Inferior parietal cortex (tissue), 1 donor: ENCODE results near the gene TMEM176B.

Experiments used
- DNase-seq: peaks from one replicate; pipeline ENCODE4 v3.0.0-alpha.2; 2016; ENCODE audit errors: extremely low spot score

The TMEM176B gene

GRCh38 chr7:150799741-150800580, at the start of gene TMEM176B:
TSS of gene TMEM176B (minus strand) at chr7:150800364. CDS start at chr7:150796569, 3,795 bp downstream.
- DNase-seq = no peak

GRCh38 chr7:150849204-150849775, 49.1 kb upstream of the TMEM176B start:
- no peak for DNase-seq

DNA sequence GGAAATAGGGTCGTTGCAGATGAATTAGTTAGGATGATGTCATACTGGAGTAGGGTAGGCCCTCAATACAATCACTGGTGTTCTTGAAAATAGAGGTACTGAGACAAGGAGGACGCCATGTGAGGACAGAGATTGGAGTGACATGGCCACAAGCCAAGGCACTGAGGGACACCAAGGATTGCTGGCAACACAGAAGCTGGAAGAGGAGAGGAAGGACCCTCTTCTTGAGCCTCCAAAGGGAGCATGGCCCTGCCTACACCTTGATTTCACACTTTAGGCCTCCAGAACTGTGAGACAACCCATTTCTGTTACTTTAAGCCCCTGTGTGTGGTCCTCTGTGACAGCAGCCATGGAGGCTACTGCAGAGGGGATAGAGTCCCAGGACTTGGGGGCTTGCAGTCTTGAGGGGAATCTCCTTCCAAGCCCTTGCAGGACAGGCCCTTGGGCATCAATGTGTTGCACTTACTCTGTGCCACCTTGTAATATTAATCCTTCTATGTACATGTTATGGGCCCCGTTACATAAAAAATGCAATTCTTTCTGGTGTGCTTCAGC, 48.5 kb upstream of the TMEM176B start:
- DNase-seq = no peak

- DNase-seq = no peak
These were observed 47.9 kb upstream of the TMEM176B start for GRCh38 chr7:150848111-150848510.

DNA sequence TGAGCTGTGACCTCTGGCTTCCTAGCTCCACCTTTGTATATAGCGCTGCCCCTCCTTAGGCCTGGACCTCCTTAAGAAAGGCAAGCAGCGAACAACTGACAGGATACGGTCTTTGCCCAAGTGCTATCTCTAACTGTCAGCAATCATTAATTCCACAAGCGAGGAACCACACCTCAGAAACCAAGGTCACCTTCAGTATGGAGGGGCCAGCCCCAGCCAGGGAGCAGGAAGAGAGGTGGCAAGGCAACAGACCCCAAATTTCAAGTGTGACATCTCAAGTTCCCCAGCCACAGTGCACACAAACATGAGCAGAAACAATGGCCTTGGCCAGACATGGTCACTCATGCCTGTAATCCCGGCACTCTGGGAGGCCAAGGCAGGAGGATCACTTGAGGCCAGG, 47.4 kb upstream of the TMEM176B start:
- DNase-seq = no peak

GRCh38 chr7:150846291-150847115, 46.3 kb upstream of the TMEM176B start:
- DNase-seq = no peak

DNA sequence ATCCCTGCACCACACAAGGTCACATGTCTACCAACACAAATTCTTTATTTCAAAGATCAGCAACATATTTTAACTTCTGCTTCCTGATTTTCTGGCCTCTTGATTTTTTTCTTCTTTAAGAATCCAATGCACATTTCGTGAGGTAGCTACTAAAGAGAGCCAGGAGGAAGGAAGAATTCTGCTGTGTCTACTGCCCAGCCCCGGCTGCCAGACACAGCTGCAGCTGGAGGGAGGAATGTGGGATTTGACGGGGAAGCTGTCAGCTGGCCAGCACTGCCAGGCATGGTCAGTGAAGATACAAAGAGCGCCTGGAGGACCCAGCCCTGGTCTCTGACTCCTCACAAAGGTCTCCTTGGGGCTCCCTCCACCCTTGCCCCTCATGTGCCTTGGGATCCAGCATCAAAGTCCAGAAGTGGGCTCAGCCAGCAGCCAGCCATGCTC, 45.3 kb upstream of the TMEM176B start:
- DNase-seq = peak; percentile 6

GRCh38 chr7:150842716-150843115, 42.6 kb upstream of the TMEM176B start:
- no peak for DNase-seq

DNA sequence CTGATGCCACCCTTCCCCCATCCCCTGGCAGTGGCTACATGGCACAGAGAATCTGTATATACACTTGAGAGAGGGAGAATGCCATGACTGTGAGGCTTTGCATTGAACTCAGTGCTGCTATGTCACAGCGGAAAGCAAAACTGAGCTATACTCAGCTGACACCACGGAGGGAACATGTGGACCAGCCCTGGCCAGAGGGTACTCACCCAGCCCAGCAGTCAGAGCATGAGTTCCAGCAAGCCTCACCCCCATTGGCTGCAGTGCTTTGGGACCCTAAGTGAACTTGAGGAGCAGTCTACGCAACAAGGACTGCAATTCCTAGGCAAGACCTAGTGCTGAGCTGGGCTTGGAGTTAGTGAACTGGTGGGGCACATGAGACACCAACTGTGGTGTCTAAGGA, 41.9 kb upstream of the TMEM176B start:
- DNase-seq = no peak

GRCh38 chr7:150838965-150839650, 38.9 kb upstream of the TMEM176B start:
- no peak for DNase-seq

- DNase-seq = no peak
These were observed 35.6 kb upstream of the TMEM176B start for GRCh38 chr7:150835702-150836280.

GRCh38 chr7:150835019-150835418, 34.9 kb upstream of the TMEM176B start:
- no peak for DNase-seq

GRCh38 chr7:150831851-150832250, 31.7 kb upstream of the TMEM176B start:
- DNase-seq = peak; percentile 2

DNA sequence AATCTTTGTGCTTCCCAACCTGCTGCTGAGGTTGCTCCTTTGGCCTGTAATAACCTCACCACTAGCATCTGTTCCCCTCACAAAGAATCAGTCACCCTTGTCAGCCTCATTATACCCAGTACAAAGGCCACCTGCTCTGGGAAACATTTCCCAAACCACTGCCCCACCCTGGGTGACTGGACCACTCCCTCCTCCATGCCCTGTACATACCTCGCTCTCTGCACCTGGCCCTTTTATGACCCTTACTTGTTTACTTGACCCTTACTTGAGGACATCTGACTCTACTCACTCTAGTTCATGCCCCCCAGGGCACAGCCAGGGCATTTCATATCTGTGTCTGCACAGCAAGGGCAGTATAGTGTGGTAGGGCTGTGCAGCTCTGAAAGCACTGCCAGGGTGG, 30.8 kb upstream of the TMEM176B start:
- no peak for DNase-seq

DNA sequence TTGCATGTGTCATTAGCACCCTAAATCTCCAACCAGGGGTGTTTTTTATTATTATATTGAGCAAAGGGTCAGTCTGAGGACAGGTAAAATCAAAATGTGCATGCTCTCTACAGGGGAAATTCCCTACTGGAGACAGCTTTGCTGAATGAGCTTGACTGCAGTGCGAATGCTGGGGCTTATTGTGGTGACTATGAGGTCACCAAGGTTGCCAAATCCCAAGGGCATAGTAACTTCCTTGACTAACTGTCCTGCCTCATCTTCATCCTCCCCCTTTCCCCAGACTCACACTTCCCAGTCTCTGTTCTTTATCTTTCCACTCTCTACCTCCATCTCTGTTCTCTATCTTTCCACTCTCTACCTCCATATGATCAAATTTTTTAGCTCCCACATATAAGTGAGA, 29.3 kb upstream of the TMEM176B start:
- no peak for DNase-seq

DNA sequence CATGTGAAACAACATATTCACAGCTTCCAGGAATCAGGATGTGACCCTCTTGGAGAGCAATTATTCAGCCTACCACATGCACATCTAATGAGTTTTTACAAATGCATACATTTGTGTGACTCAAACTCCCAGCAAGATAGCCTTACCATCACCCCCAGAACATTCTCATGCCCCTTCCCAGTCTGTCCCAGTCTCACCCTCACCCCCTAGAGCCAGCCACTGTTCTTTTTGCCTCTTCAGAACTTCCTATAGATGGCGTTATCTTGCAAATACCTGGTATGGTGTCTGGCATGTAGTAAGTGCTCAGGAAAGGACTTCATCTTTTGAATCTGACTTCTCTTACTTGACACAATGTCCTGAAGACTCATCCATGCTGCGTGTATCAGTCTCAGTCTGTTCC, 28.2 kb upstream of the TMEM176B start:
- DNase-seq = no peak

DNA sequence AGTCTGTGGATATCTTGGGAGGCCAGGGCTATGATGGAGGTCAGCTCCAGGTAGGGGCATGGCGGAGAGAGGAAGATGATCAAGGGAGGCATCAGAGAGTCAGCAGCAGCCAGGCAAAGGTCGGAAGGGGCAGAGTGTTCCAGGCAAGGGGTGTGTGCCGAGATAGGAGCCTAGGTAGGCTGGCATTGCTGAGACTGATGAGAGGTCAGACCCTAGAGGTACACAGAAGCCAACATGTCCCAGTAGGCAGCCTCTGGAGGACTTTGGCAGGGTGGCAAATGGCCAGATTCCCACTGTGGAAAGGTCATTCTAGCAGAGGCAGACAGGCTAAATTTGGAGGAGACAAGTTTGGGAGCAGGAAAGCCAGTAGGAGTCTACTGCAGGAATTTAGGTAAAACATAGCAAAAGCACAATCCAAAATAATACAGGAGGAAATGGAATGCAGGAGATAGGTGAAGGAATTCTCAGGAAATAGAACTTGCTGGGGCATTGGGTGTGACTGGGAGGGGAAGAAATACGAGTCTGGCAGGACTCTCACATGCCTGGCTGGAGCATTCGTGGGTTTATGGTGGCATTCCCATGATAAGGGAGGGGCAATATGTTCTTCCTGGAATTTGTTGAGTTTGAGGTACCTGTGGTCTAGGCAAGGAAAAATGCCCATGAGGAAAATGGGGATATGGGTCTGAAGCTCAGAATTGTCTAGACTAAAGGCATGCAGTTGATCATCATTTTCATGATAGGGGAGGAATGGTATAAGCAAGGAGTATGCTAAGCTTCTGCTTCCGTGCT, 26.1 kb upstream of the TMEM176B start:
- DNase-seq = no peak

- DNase-seq = no peak
These were observed 24.4 kb upstream of the TMEM176B start for GRCh38 chr7:150824379-150825177.

GRCh38 chr7:150823484-150824126, 23.4 kb upstream of the TMEM176B start:
- DNase-seq = no peak
